Type B pancreatic cell (in vitro differentiated cells): ENCODE results near the gene CCDC33. TPM values are rescaled to one million over a fixed set of nuclear protein-coding genes. Genes with fewer than 3 reads are reported as not detected.

ENCODE experiments used
- DNase-seq: peaks from one replicate; pipeline ENCODE4 v3.0.0; 2021; ENCODE audit warnings: mixed read lengths; ENCODE audit not compliant: unreplicated experiment; ENCODE audit errors: extremely low spot score
- H3K27ac Mint-ChIP-seq: 2 replicates; pipeline ENCODE4 v1.8.0; 2021; ENCODE audit warnings: mild to moderate bottlenecking, mixed read lengths
- H3K27me3 Mint-ChIP-seq: 2 replicates; pipeline ENCODE4 v1.8.0; 2021; ENCODE audit warnings: mixed read lengths
- H3K36me3 Mint-ChIP-seq: 2 replicates; pipeline ENCODE4 v1.8.0; 2021; ENCODE audit warnings: mixed read lengths
- H3K4me1 Mint-ChIP-seq: one replicate; pipeline ENCODE4 v1.8.0; 2021; ENCODE audit warnings: mixed read lengths; ENCODE audit not compliant: unreplicated experiment
- H3K4me3 Mint-ChIP-seq: 2 replicates; pipeline ENCODE4 v1.8.0; 2021; ENCODE audit warnings: mild to moderate bottlenecking, mixed read lengths
- H3K9me3 Mint-ChIP-seq: 2 replicates; pipeline ENCODE4 v1.8.0; 2021; ENCODE audit warnings: mixed read lengths
- total RNA-seq: library from RNA; stranded (reverse); gene quantifications from 2 replicates; pipeline ENCODE4 v1.2.1, GENCODE V29; 2021; ENCODE audit warnings: low replicate concordance
- TF ChIP-seq, protein P1 (sequence below): fragments of 200-600 bp; sonication (generic); conservative IDR thresholded peaks from 2 replicates; pipeline ENCODE4 v1.5.0; 2021; ENCODE audit warnings: antibody characterized with exemption, mild to moderate bottlenecking

Gene CCDC33
- total RNA-seq, 1 donor from 2014 or later: 5.0 TPM

DNA sequence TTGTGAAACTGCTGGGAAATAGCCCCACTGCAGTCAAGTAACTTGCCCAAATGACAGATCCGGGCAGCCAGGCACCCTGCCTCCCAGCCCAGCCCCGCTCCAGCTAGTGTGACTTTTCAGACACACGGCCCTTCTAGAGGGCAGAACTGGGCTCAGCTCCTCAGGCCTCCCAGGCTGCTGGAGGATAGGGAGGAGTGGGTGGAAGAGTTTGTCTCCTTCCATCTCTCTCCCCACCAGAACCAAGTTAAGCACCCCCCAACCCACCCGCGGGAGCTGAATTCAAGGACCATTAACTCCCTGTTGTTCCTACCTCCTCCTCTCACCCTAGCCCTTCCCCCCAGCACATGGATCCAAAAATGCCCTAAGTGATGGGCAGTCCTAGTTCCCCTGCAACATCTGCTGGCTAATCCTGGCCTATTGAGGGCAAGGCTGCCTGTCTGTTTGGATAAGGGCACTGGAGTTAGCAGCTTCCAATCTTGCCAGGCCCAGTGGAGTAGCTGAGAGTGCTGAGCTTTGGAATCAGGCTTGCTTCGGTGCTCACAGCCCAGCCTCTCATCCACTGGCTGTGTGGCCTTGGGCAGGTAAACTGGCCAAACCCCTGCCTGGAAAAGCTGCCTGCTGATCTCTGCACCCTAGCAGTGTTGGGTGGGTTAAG lies 3.1 kb downstream of the CCDC33 start:
- H3K4me3 Mint-ChIP-seq: no peak overlapping the region
- no peaks in the 10 kb centered on the region for H3K9me3 Mint-ChIP-seq
- TF ChIP-seq, protein P1, sequence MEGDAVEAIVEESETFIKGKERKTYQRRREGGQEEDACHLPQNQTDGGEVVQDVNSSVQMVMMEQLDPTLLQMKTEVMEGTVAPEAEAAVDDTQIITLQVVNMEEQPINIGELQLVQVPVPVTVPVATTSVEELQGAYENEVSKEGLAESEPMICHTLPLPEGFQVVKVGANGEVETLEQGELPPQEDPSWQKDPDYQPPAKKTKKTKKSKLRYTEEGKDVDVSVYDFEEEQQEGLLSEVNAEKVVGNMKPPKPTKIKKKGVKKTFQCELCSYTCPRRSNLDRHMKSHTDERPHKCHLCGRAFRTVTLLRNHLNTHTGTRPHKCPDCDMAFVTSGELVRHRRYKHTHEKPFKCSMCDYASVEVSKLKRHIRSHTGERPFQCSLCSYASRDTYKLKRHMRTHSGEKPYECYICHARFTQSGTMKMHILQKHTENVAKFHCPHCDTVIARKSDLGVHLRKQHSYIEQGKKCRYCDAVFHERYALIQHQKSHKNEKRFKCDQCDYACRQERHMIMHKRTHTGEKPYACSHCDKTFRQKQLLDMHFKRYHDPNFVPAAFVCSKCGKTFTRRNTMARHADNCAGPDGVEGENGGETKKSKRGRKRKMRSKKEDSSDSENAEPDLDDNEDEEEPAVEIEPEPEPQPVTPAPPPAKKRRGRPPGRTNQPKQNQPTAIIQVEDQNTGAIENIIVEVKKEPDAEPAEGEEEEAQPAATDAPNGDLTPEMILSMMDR: no peak
- peaks cover 30% of the 10 kb centered on the region for H3K4me1 Mint-ChIP-seq
- H3K27ac Mint-ChIP-seq: peak overlapping the region; percentile 43
- peaks cover 9% of the 10 kb centered on the region for H3K27me3 Mint-ChIP-seq
- no peaks in the 10 kb centered on the region for H3K36me3 Mint-ChIP-seq
- DNase-seq: no peak

DNA sequence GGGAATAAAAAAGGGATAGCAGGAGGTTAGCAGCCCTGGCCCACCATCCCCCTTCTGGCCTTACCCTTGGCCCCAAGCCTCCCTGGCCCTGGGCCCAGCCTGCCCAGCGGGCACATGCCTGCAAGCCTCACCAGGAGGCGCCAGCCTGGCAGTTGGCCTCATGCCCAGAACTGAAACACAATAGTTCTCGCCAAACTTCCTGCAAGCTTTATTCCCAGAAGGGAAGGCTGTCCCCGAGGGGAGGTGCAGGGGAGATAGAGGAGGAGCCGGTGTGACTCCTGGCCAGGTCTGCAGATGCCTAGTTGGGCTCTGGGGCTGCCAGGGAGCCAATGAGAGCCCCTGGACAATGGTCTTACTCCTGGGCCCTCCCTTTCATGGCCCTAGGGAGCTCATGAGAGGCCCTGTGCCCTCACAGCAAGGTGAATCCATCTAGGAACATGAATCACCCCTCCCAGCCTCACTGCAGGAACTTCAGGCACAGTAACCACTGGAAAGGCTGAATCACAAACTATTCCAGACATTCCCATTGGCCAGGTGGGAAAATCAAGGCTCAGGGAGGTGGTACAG lies 4.0 kb downstream of the CCDC33 start:
- DNase-seq: no peak
- TF ChIP-seq, protein P1: no peak
- Mint-ChIP-seq H3K9me3 (no peaks in the 10 kb centered on the region), H3K27me3 (peaks cover 13% of the 10 kb centered on the region), H3K4me1 (peaks cover 34% of the 10 kb centered on the region), H3K4me3 (no peak overlapping the region), H3K27ac (no peak overlapping the region), H3K36me3 (no peaks in the 10 kb centered on the region)

DNA sequence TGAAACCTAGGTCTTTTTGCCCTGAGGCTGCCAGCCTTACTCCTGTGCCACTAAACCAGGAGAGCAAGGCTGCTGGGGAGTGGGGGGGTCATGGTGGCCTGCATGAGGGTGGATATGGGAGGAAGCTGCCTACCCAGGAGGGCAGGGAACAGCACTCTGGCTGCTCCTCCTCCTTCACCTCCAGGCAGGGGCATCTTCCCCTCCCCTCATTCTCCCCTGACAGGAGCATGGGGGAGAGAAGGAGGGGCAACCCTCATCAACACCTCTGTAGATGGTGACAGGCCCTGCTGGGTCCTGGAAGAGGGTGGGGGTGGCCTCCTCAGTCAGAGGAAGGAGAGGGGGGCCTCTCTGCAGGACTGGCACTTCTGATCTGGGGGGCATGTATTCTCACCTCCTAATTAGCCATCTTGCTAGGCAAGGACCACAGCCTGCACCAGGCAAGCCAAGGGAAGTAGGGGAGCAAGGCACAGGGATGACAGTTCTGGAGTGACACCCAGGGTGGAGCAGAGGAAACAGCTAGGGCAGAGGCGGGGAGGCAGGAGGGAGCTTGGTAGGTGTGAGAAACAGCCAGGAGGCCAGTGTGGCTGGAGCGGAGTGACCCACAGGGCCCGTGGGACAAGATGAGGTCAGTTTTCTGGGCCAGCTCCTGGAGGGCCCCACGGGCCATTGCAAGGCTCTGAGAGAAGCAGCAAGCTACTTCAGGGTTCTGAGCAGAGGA lies 4.9 kb downstream of the CCDC33 start:
- no peaks in the 10 kb centered on the region for H3K9me3 Mint-ChIP-seq
- peaks cover 40% of the 10 kb centered on the region for H3K4me1 Mint-ChIP-seq
- no peak for DNase-seq
- no peak overlapping the region for H3K4me3 Mint-ChIP-seq
- TF ChIP-seq, protein P1: no peak
- H3K27ac Mint-ChIP-seq: peak overlapping the region; percentile 59
- H3K36me3 Mint-ChIP-seq: no peaks in the 10 kb centered on the region
- peaks cover 15% of the 10 kb centered on the region for H3K27me3 Mint-ChIP-seq

DNA sequence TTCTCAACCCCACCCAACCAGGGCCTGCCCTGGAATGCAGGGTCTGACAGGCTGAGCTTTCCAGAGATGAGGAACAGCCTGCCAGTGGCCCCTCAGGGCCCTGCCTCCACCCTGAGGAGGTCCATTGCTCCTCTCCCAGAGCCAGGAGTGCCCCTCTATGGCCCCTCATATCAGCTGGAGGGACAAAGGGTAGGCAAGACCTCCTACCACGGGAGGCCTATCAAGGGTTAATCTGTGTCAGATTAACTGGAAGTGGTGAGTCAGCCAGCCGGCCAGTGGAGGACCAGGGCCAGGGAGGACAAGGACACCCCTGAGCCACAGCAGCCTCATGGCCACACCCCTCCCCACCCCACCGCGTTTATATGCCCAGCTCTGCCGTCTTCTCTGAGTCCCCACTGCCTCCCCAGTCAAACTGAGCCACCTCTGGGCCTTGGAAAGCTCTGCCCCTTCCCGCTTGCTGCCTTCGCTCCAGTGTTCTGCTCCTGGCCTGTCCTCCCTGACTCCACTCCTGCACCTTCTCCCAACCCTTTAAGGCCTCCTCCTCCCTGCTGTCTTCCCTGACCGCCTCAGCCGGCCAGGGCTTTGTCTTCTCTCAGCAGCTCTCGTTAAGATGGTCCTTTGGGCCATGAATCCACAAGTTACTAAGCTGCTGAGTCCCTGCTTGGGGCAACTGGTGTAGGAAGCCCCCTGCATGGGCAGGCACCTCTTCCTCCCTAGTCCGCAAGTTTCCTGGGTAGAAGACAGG lies 6.5 kb downstream of the CCDC33 start:
- Mint-ChIP-seq H3K27me3 (peaks cover 25% of the 10 kb centered on the region), H3K36me3 (no peaks in the 10 kb centered on the region), H3K27ac (no peak overlapping the region), H3K9me3 (no peaks in the 10 kb centered on the region), H3K4me1 (peaks cover 42% of the 10 kb centered on the region), H3K4me3 (no peak overlapping the region)
- TF ChIP-seq, protein P1: no peak
- no peak for DNase-seq

DNA sequence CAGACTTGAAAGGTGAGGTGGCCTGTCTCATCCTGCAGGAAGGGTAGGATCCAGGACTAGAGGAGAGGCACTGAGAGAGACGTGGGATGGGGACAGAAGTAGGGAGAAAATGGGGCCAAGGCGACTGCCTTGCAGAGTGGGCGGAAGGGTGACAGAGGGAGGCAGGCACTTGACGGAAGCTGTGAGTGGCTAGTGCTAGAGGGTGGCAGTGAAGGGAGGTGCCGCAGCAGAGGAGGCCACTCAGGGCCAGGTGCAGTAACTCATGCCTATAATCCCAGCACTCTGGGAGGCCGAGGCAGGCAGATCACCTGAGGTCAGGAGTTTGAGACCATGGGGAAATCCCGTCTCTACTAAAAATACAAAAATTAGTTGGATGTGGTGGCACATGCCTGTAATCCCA lies 7.3 kb downstream of the CCDC33 start:
- H3K9me3 Mint-ChIP-seq: no peaks in the 10 kb centered on the region
- no peak overlapping the region for H3K27ac Mint-ChIP-seq
- TF ChIP-seq, protein P1: no peak
- no peaks in the 10 kb centered on the region for H3K36me3 Mint-ChIP-seq
- no peak overlapping the region for H3K4me3 Mint-ChIP-seq
- DNase-seq: no peak
- H3K27me3 Mint-ChIP-seq: peaks cover 25% of the 10 kb centered on the region
- H3K4me1 Mint-ChIP-seq: peaks cover 40% of the 10 kb centered on the region
